GM18507 (cell line): Measurements from ENCODE around the gene DTWD1.
A peak's percentile ranks its signal among the peaks of the same experiment; 100 is the strongest.
"Not testable (repeated sequence)": the region's sequence is repeated elsewhere in the genome, so short reads cannot be mapped to it uniquely, and the experiment has no call there.

Experiments used
- DNase-seq: peaks from one replicate; pipeline ENCODE4 v3.0.0; 2011; ENCODE audit warnings: low read depth; ENCODE audit not compliant: insufficient read length; ENCODE audit errors: extremely low spot score
- FAIRE-seq: peaks from 2 replicates; lab custom pipeline; 2011; peaks lifted over from hg19 to GRCh38; lab: Jason Lieb, UNC

The DTWD1 gene

GRCh38 chr15:49620658-49621368 is at the start of gene DTWD1, which contains the start of gene FAM227B:
Gene DTWD1, plus strand, starts transcription at chr15:49621048. Its CDS starts 4,120 bp downstream, at chr15:49625168.
Gene FAM227B, minus strand, starts transcription at chr15:49620818. Its CDS starts 5,647 bp downstream, at chr15:49615171.
- peak; percentile 96 for FAIRE-seq
- peak; percentile 83 for DNase-seq

GRCh38 chr15:49573421-49573820 is 47.4 kb upstream of the DTWD1 start:
- no peak for FAIRE-seq
- DNase-seq, result no peak

- FAIRE-seq (peak; percentile 47), DNase-seq (no peak)
Measured at GRCh38 chr15:49589030-49589429, 31.8 kb upstream of the DTWD1 start.

GRCh38 chr15:49592829-49593316 is 28.0 kb upstream of the DTWD1 start:
- DNase-seq, FAIRE-seq: not testable (repeated sequence)

- FAIRE-seq (no peak), DNase-seq (no peak)
Measured at GRCh38 chr15:49604625-49605409, 16.0 kb upstream of the DTWD1 start.

- FAIRE-seq (no peak), DNase-seq (no peak)
Measured at GRCh38 chr15:49605588-49605987, 15.3 kb upstream of the DTWD1 start.

- no peak for DNase-seq
- FAIRE-seq, result no peak
Measured at GRCh38 chr15:49606594-49606993, 14.3 kb upstream of the DTWD1 start.

- DNase-seq (no peak), FAIRE-seq (no peak)
Measured at GRCh38 chr15:49610157-49610918, 10.5 kb upstream of the DTWD1 start.

GRCh38 chr15:49612240-49612639 is 8.6 kb upstream of the DTWD1 start:
- not testable (repeated sequence) for DNase-seq, FAIRE-seq

- no peak for DNase-seq
- FAIRE-seq, result no peak
Measured at GRCh38 chr15:49619226-49619625, 1.6 kb upstream of the DTWD1 start.

- DNase-seq, result no peak
- FAIRE-seq, result no peak
Measured at GRCh38 chr15:49620199-49620598, 649 bp upstream of the DTWD1 start.

GRCh38 chr15:49621401-49621811 is 558 bp downstream of the DTWD1 start:
- DNase-seq, result no peak
- no peak for FAIRE-seq

GRCh38 chr15:49621887-49622286 is 1.0 kb downstream of the DTWD1 start:
- no peak for FAIRE-seq
- no peak for DNase-seq

GRCh38 chr15:49622561-49622960 is 1.7 kb downstream of the DTWD1 start:
- DNase-seq (no peak), FAIRE-seq (no peak)

- DNase-seq (no peak), FAIRE-seq (no peak)
Measured at GRCh38 chr15:49624056-49624455, 3.2 kb downstream of the DTWD1 start.

GRCh38 chr15:49625460-49626036 is 4.7 kb downstream of the DTWD1 start:
- FAIRE-seq (no peak), DNase-seq (no peak)

- FAIRE-seq (no peak), DNase-seq (no peak)
Measured at GRCh38 chr15:49627407-49627877, 6.6 kb downstream of the DTWD1 start.

- FAIRE-seq (no peak), DNase-seq (no peak)
Measured at GRCh38 chr15:49628379-49628778, 7.5 kb downstream of the DTWD1 start.

- DNase-seq (no peak), FAIRE-seq (no peak)
Measured at GRCh38 chr15:49637857-49638256, 17.0 kb downstream of the DTWD1 start.
